ENCODE data around the gene OR10P1. TPM values are rescaled to one million over a fixed set of nuclear protein-coding genes. Genes with fewer than 3 reads are reported as not detected.

The OR10P1 gene
- total and polyA plus RNA-seq, 4 donors, result not detected

DNA sequence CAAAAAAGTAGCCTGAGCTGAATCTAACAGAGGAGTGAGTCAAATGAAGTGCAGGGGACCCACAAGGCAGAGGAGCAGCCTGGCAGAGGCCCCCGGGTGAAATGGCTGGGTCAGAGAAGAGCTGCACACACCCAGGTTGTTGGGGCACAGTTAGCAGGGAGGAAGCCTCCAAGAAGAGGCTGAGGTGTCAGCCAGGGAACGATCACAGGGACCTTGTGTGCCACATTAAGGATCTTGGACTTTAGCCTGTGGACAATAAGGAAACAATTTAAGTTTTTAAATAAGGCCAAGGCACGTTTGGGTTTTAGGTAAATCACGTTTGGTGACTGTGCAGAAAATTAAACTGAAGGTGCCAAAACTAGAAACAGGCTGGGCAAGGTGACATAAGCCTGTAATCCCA, 35.1 kb downstream of the OR10P1 start:
- ATAC-seq (ENCODE audit: insufficient read depth, low FRiP score) (no peak), DNase-seq (no peak)
- Histone ChIP-seq H3K27ac (ENCODE audit: low read depth in 1 of 2, low read length in 1 of 2) (no peak overlapping the region), H3K9ac (ENCODE audit: insufficient read depth in 1 of 2, low read length in 2 of 2) (no peak overlapping the region), H3K27me3 (ENCODE audit: control insufficient read depth in 3 of 3, insufficient read depth in 3 of 3, low read length in 2 of 3) (no peaks in the 10 kb centered on the region), H3K36me3 (ENCODE audit: control insufficient read depth in 4 of 4, insufficient read depth in 4 of 4, low read length in 4 of 4) (no peaks in the 10 kb centered on the region), H3K9me3 (ENCODE audit: control insufficient read depth in 4 of 4, insufficient read depth in 3 of 4, low read length in 3 of 4) (no peaks in the 10 kb centered on the region), H3K4me3 (no peak overlapping the region), H3K4me1 (ENCODE audit: control insufficient read depth in 5 of 5, insufficient read depth in 5 of 5, low read length in 5 of 5) (no peaks in the 10 kb centered on the region)
- WGBS, 2 donors, result 61 to 82% methylated on average over 4 of the region's 4 CpGs
- TF ChIP-seq, protein P1, sequence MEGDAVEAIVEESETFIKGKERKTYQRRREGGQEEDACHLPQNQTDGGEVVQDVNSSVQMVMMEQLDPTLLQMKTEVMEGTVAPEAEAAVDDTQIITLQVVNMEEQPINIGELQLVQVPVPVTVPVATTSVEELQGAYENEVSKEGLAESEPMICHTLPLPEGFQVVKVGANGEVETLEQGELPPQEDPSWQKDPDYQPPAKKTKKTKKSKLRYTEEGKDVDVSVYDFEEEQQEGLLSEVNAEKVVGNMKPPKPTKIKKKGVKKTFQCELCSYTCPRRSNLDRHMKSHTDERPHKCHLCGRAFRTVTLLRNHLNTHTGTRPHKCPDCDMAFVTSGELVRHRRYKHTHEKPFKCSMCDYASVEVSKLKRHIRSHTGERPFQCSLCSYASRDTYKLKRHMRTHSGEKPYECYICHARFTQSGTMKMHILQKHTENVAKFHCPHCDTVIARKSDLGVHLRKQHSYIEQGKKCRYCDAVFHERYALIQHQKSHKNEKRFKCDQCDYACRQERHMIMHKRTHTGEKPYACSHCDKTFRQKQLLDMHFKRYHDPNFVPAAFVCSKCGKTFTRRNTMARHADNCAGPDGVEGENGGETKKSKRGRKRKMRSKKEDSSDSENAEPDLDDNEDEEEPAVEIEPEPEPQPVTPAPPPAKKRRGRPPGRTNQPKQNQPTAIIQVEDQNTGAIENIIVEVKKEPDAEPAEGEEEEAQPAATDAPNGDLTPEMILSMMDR (IDR thresholded peaks at IDR 0.05; ENCODE audit: control extremely low read depth, extremely low read depth), result no peak

DNA sequence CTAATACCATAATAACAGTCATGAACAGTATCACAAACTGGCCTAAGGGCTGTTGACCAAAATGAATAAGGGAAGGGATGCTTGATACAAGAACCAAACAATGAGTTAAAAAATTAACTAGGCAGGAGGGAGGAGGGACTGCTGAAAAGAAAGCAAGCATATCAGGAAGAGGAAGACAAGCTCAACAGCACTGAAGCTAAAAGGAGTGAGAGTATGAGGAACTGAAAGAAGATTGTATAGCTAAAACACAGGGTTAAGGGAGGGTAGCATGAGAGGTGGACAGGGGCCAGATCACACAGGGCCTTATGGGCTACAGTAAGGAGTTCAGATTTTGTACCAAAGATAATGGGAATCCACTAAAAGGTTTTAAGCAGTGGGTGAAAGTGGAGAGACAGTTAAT, 36.9 kb downstream of the OR10P1 start:
- DNase-seq, result no peak
- H3K27ac ChIP-seq (ENCODE audit: low read depth in 1 of 2, low read length in 1 of 2), result no peak overlapping the region

DNA sequence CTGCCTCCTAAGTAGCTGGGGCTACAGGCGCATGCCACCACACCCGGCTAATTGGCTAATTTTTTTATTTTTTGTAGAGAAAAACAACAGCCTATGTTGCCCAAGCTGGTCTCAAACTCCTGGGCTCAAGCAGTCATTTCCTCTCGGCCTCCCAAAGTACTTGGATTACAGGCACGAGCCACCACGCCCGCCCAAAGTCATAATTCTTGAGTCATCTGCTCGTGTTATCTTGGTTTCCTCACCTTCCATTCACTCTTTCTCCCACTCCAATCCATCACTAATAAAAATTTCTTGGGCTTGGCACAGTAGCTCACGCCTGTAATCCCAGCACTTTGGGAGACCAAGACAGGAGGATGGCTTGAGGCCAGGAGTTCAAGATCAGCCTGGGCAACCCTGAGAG, 39.0 kb downstream of the OR10P1 start:
- no peaks in the 10 kb centered on the region for H3K4me1 ChIP-seq (ENCODE audit: control insufficient read depth in 5 of 5, insufficient read depth in 5 of 5, low read length in 5 of 5)
- no peak overlapping the region for H3K9ac ChIP-seq (ENCODE audit: insufficient read depth in 1 of 2, low read length in 2 of 2)
- 67 to 70% methylated on average over 8 of the region's 8 CpGs for WGBS, 2 donors
- no peak overlapping the region for H3K27ac ChIP-seq (ENCODE audit: low read depth in 1 of 2, low read length in 1 of 2)
- H3K4me3 ChIP-seq, result no peak overlapping the region
- H3K9me3 ChIP-seq (ENCODE audit: control insufficient read depth in 4 of 4, insufficient read depth in 3 of 4, low read length in 3 of 4), result no peaks in the 10 kb centered on the region
- no peaks in the 10 kb centered on the region for H3K36me3 ChIP-seq (ENCODE audit: control insufficient read depth in 4 of 4, insufficient read depth in 4 of 4, low read length in 4 of 4)
- DNase-seq (no peak), ATAC-seq (ENCODE audit: insufficient read depth, low FRiP score) (no peak)
- H3K27me3 ChIP-seq (ENCODE audit: control insufficient read depth in 3 of 3, insufficient read depth in 3 of 3, low read length in 2 of 3), result peaks cover 0 to 4% (median 0%) of the 10 kb centered on the region in 3 donors
- TF ChIP-seq, protein P1 (IDR thresholded peaks at IDR 0.05; ENCODE audit: control extremely low read depth, extremely low read depth), result no peak

More for the DNA sequence above, 36.9 kb downstream of the OR10P1 start:
- Histone ChIP-seq H3K9ac (ENCODE audit: insufficient read depth in 1 of 2, low read length in 2 of 2) (no peak overlapping the region), H3K9me3 (ENCODE audit: control insufficient read depth in 4 of 4, insufficient read depth in 3 of 4, low read length in 3 of 4) (no peaks in the 10 kb centered on the region), H3K36me3 (ENCODE audit: control insufficient read depth in 4 of 4, insufficient read depth in 4 of 4, low read length in 4 of 4) (no peaks in the 10 kb centered on the region), H3K4me3 (no peak overlapping the region), H3K4me1 (ENCODE audit: control insufficient read depth in 5 of 5, insufficient read depth in 5 of 5, low read length in 5 of 5) (no peaks in the 10 kb centered on the region), H3K27me3 (ENCODE audit: control insufficient read depth in 3 of 3, insufficient read depth in 3 of 3, low read length in 2 of 3) (no peaks in the 10 kb centered on the region)
- no peak for ATAC-seq (ENCODE audit: insufficient read depth, low FRiP score)
- TF ChIP-seq, protein P1 (IDR thresholded peaks at IDR 0.05; ENCODE audit: control extremely low read depth, extremely low read depth), result no peak

DNA sequence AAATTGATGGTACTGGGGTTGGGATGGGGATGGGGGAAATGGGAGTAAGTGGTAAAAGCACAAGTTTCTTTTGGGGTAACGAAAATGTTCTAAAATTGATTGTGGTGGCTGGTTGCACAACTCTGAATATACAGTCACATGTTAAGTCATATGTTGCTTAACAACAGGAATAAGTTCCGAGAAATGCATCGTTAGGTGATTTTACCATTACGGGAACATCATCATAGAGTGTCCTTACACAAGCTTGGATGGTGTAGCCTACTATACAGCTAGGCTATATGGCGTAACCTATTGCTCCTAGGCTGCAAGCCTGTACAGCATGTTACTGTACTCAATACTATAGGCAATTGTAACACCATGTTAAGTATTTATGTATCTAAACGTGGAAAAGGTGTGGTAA, 40.0 kb downstream of the OR10P1 start:
- H3K27me3 ChIP-seq (ENCODE audit: control insufficient read depth in 3 of 3, insufficient read depth in 3 of 3, low read length in 2 of 3), result peaks cover 0 to 4% (median 0%) of the 10 kb centered on the region in 3 donors
- ATAC-seq (ENCODE audit: insufficient read depth, low FRiP score) (no peak), DNase-seq (no peak)
- peaks cover 0 to 5% (median 0%) of the 10 kb centered on the region in 5 donors for H3K4me1 ChIP-seq (ENCODE audit: control insufficient read depth in 5 of 5, insufficient read depth in 5 of 5, low read length in 5 of 5)
- TF ChIP-seq, protein P1 (IDR thresholded peaks at IDR 0.05; ENCODE audit: control extremely low read depth, extremely low read depth), result no peak
- H3K36me3 ChIP-seq (ENCODE audit: control insufficient read depth in 4 of 4, insufficient read depth in 4 of 4, low read length in 4 of 4), result no peaks in the 10 kb centered on the region
- no peaks in the 10 kb centered on the region for H3K9me3 ChIP-seq (ENCODE audit: control insufficient read depth in 4 of 4, insufficient read depth in 3 of 4, low read length in 3 of 4)
- no peak overlapping the region for H3K9ac ChIP-seq (ENCODE audit: insufficient read depth in 1 of 2, low read length in 2 of 2)
- H3K4me3 ChIP-seq, result no peak overlapping the region
- H3K27ac ChIP-seq (ENCODE audit: low read depth in 1 of 2, low read length in 1 of 2), result no peak overlapping the region
- 31 to 63% methylated on average over 6 of the region's 6 CpGs for WGBS, 2 donors

Data from lung (tissue), 12 donors.